Ovary (tissue), 3 donors: ENCODE data around the gene PLPP7.

Source experiments
- POLR2A ChIP-seq: fragments of 450-650 bp; IDR thresholded peaks from one replicate; pipeline ENCODE4 v1.6.1; 2017; ENCODE audit warnings: antibody characterized with exemption, mild to moderate bottlenecking, moderate library complexity
- TF ChIP-seq, protein P1 (sequence below), 3 donors: fragments of 450-650 bp in 2 of 3; fragments of 200-600 bp in 1 of 3; IDR thresholded peaks; one replicate each; pipeline versions ENCODE4 v1.5.1 to v1.8.0; 2016 to 2022; ENCODE audit warnings: antibody characterized with exemption in 3 of 3, mild to moderate bottlenecking in 1 of 3
- donor health status: DM: no; HTN: no; CAD: no.

DNA sequence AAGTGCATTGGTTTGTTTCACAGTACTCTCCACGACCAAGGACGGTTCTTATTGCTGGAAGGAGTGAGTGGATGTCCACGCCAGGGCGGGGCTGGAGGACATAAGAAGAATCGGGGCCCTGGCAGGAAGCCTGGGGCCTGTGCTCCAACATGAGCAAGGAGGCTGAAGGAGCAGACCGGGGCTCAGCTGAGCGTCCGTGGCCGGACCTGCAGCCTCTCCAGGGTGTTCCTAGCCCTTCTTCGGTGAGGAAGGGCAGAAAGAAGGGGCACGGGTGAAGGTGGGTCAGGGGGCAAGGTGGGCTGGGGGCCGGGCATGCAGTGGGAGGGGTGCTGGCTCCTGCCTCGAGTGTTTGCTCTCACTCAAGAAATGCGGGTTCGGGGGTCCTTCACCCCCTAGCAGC, 31.3 kb upstream of the PLPP7 start:
- TF ChIP-seq, protein P1, sequence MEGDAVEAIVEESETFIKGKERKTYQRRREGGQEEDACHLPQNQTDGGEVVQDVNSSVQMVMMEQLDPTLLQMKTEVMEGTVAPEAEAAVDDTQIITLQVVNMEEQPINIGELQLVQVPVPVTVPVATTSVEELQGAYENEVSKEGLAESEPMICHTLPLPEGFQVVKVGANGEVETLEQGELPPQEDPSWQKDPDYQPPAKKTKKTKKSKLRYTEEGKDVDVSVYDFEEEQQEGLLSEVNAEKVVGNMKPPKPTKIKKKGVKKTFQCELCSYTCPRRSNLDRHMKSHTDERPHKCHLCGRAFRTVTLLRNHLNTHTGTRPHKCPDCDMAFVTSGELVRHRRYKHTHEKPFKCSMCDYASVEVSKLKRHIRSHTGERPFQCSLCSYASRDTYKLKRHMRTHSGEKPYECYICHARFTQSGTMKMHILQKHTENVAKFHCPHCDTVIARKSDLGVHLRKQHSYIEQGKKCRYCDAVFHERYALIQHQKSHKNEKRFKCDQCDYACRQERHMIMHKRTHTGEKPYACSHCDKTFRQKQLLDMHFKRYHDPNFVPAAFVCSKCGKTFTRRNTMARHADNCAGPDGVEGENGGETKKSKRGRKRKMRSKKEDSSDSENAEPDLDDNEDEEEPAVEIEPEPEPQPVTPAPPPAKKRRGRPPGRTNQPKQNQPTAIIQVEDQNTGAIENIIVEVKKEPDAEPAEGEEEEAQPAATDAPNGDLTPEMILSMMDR (IDR thresholded peaks at IDR 0.05) = no peak
- no peak for TF ChIP-seq POLR2A
